HG03520 (cell line): Measurements from ENCODE around the gene PYDC1.
"Not testable (repeated sequence)": the region's sequence is repeated elsewhere in the genome, so short reads cannot be mapped to it uniquely, and the experiment has no call there.

ENCODE experiments used
- ATAC-seq: cut with Tn5 transposase; IDR thresholded peaks from one replicate; pipeline ENCODE4 v1.9.1; 2021; ENCODE audit warnings: mild to moderate bottlenecking, moderate library complexity; ENCODE audit not compliant: unreplicated experiment

PYDC1 gene

GRCh38 chr16:31223044-31223443, 6.1 kb upstream of the PYDC1 start:
- ATAC-seq, result no peak

- ATAC-seq, result no peak
Observed at GRCh38 chr16:31221357-31222160, 4.6 kb upstream of the PYDC1 start.

GRCh38 chr16:31219154-31219741, 2.3 kb upstream of the PYDC1 start:
- ATAC-seq, result no peak

GRCh38 chr16:31217136-31217530, 198 bp upstream of the PYDC1 start:
- no peak for ATAC-seq

- ATAC-seq, result no peak
Observed at GRCh38 chr16:31215287-31216162, 1.4 kb downstream of the PYDC1 start.

- no peak for ATAC-seq
Observed at GRCh38 chr16:31214708-31215286, 2.1 kb downstream of the PYDC1 start.

GRCh38 chr16:31213877-31214707, 2.8 kb downstream of the PYDC1 start, which contains the start of gene TRIM72:
Gene TRIM72, plus strand, starts transcription at chr16:31214119. Its CDS starts 620 bp downstream, at chr16:31214739.
- no peak for ATAC-seq

- ATAC-seq, result no peak
Observed at GRCh38 chr16:31213342-31213741, 3.6 kb downstream of the PYDC1 start.

GRCh38 chr16:31206776-31207175, 10.2 kb downstream of the PYDC1 start:
- ATAC-seq, result no peak

GRCh38 chr16:31204871-31205666, 11.9 kb downstream of the PYDC1 start:
- ATAC-seq, result no peak

- no peak for ATAC-seq
Observed at GRCh38 chr16:31202414-31203375, 14.2 kb downstream of the PYDC1 start, which contains the start of gene PYCARD. Gene PYCARD, minus strand, starts transcription at chr16:31202760. Its CDS starts 70 bp downstream, at chr16:31202690.

- ATAC-seq, result no peak
Observed at GRCh38 chr16:31201582-31202413, 15.1 kb downstream of the PYDC1 start.

GRCh38 chr16:31200821-31201568, 15.9 kb downstream of the PYDC1 start:
- no peak for ATAC-seq

- ATAC-seq, result not testable (repeated sequence)
Observed at GRCh38 chr16:31200111-31200510, 16.8 kb downstream of the PYDC1 start.

- no peak for ATAC-seq
Observed at GRCh38 chr16:31199430-31200041, 17.4 kb downstream of the PYDC1 start.
